ENCODE results near the gene RAB4A. TPM values are rescaled to one million over a fixed set of nuclear protein-coding genes. Genes with fewer than 3 reads are reported as not detected.

The RAB4A gene
- total and polyA plus RNA-seq, 2 of the 4 experiments (the other 2 are of a cell fraction): 25.6 to 26.2 TPM

- no peak overlapping the region for H3K18ac ChIP-seq (ENCODE audit: low read depth, low read length)
- DNase-seq (no peak), ATAC-seq (ENCODE audit: low read depth) (no peak)
- H3K9ac ChIP-seq (ENCODE audit: low read depth, low read length): no peak overlapping the region
- no peak overlapping the region for H3K27ac ChIP-seq (ENCODE audit: insufficient read depth, low read length)
- no peak overlapping the region for H3K23ac ChIP-seq (ENCODE audit: low read depth, low read length)
- no peak overlapping the region for H3K56ac ChIP-seq (ENCODE audit: extremely low read depth, insufficient read depth, low read length)
- H2BK5ac ChIP-seq (ENCODE audit: low read depth, low read length, poor library complexity, severe bottlenecking): no peak overlapping the region
- H4K8ac ChIP-seq (ENCODE audit: low read depth in 2 of 2, low read length in 2 of 2): no peak overlapping the region
- H3K4ac ChIP-seq (ENCODE audit: low read depth, low read length): no peak overlapping the region
- H2AK5ac ChIP-seq (ENCODE audit: low read depth, low read length): no peak overlapping the region
- POLR2A ChIA-PET (ENCODE audit: unreplicated experiment): no interaction called here
- dilution Hi-C loops (cut with HindIII; ENCODE audit: low sequenced_read_pairs, unreplicated experiment) (no loop called here), intact Hi-C loops (cut with micrococcal nuclease) (no loop called here), in situ Hi-C loops (cut with MboI; ENCODE audit: low sequenced_read_pairs) (loop anchor here (10.0 kb wide), 1 partner anchor 497 kb away; the partner anchor contains the start of gene RHOU)
- H3K14ac ChIP-seq (replicated peaks; ENCODE audit: low read depth, low read length): no peak overlapping the region
- no peaks in the 10 kb centered on the region for H3K79me1 ChIP-seq (ENCODE audit: low read depth in 1 of 2, low read length in 2 of 2)
- no peak overlapping the region for H3K4me3 ChIP-seq (ENCODE audit: insufficient read depth, low read depth, low read length)
- no peak overlapping the region for H2BK120ac ChIP-seq (ENCODE audit: low read depth, low read length)
- no peak overlapping the region for H4K5ac ChIP-seq (ENCODE audit: low read depth, low read length)
- no peak overlapping the region for H3K4me2 ChIP-seq (ENCODE audit: low read depth, low read length)
- H3K27me3 ChIP-seq (ENCODE audit: control insufficient read depth, insufficient read depth, low read length): peaks cover 35% of the 10 kb centered on the region
- no CpG with 5 or more reads among the region's 3 CpGs for WGBS, 2 experiments (ENCODE audit: extremely low coverage in 2 of 2, insufficient read length in 1 of 2)
- H3K36me3 ChIP-seq (ENCODE audit: control insufficient read depth, insufficient read depth, low read length): no peaks in the 10 kb centered on the region
- no peak overlapping the region for H4K91ac ChIP-seq (ENCODE audit: insufficient read depth, low read depth, low read length)
- no TSS peak for BruUV-seq (replicated peaks)
- peaks cover 3% of the 10 kb centered on the region; the same call in 1 of the 2 replicates for H3K4me1 ChIP-seq (ENCODE audit: control insufficient read depth, insufficient read depth, low read length)
- no peak for TF ChIP-seq FOS (IDR thresholded peaks at IDR 0.05; ENCODE audit: low read depth, low read length)
- TF ChIP-seq CTCF (conservative IDR thresholded peaks at IDR 0.05; ENCODE audit: low read depth, low read length): no peak
- TF ChIP-seq SMC3 (IDR thresholded peaks at IDR 0.05; ENCODE audit: low read depth, low read length): no peak
- TF ChIP-seq MAFK (IDR thresholded peaks at IDR 0.05; ENCODE audit: low read depth, low read length): no peak
- no peak for TF ChIP-seq POLR2A (IDR thresholded peaks at IDR 0.05; ENCODE audit: low read depth, low read length)
- no peak for TF ChIP-seq BHLHE40 (IDR thresholded peaks at IDR 0.05; ENCODE audit: low read depth, low read length)
- TF ChIP-seq RFX5 (IDR thresholded peaks at IDR 0.05; ENCODE audit: low read depth, low read length): no peak
- no peak for TF ChIP-seq USF2 (IDR thresholded peaks at IDR 0.05; ENCODE audit: low read depth, low read length)
- no peak for TF ChIP-seq RCOR1 (IDR thresholded peaks at IDR 0.05; ENCODE audit: insufficient replicate concordance, low read length)
- no peak for TF ChIP-seq NFE2L2 (IDR thresholded peaks at IDR 0.05; ENCODE audit: low read depth, low read length)
- TF ChIP-seq MXI1 (IDR thresholded peaks at IDR 0.05; ENCODE audit: borderline replicate concordance, low read depth, low read length): no peak
- TF ChIP-seq MAZ (IDR thresholded peaks at IDR 0.05; ENCODE audit: borderline replicate concordance, low read depth, low read length): no peak
- TF ChIP-seq CHD1 (IDR thresholded peaks at IDR 0.05; ENCODE audit: low read depth, low read length): no peak
- TF ChIP-seq RAD21 (IDR thresholded peaks at IDR 0.05; ENCODE audit: low read length): no peak
- TF ChIP-seq CEBPB (IDR thresholded peaks at IDR 0.05; ENCODE audit: low read depth, low read length): no peak
- TF ChIP-seq, protein P1, sequence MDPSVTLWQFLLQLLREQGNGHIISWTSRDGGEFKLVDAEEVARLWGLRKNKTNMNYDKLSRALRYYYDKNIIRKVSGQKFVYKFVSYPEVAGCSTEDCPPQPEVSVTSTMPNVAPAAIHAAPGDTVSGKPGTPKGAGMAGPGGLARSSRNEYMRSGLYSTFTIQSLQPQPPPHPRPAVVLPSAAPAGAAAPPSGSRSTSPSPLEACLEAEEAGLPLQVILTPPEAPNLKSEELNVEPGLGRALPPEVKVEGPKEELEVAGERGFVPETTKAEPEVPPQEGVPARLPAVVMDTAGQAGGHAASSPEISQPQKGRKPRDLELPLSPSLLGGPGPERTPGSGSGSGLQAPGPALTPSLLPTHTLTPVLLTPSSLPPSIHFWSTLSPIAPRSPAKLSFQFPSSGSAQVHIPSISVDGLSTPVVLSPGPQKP (IDR thresholded peaks at IDR 0.05; ENCODE audit: borderline replicate concordance, low read depth, low read length): no peak
- no peak overlapping the region for H2BK15ac ChIP-seq (ENCODE audit: low read depth, low read length)
- no peak overlapping the region for H2AK9ac ChIP-seq (replicated peaks; ENCODE audit: low read depth, low read length, poor library complexity)
- H2AFZ ChIP-seq (replicated peaks; ENCODE audit: low read length, poor library complexity): no peak overlapping the region
- H4K20me1 ChIP-seq (ENCODE audit: insufficient read depth, low read length): no peaks in the 10 kb centered on the region
- no peaks in the 10 kb centered on the region for H3K9me3 ChIP-seq (ENCODE audit: control insufficient read depth, insufficient read depth, low read length)
- no peaks in the 10 kb centered on the region for H3K9me1 ChIP-seq (ENCODE audit: insufficient read depth, low read length)
- CTCF ChIA-PET: interaction anchor here (1.5 kb wide), 1 partner anchor 567 kb away, joined by 5 read pairs; no protein-coding TSS in a partner anchor
- no peak overlapping the region for H2BK20ac ChIP-seq (ENCODE audit: low read depth, low read length)
Measured at GRCh38 chr1:229231754-229232119, 39.2 kb upstream of the RAB4A start.

Measured in IMR-90 (cell line).